Measurements from ENCODE around the gene ARID1B. TPM values are rescaled to one million over a fixed set of nuclear protein-coding genes. Genes with fewer than 3 reads are reported as not detected.

Gene ARID1B
- total and polyA plus RNA-seq, 2 donors (not counting 1 experiment from before 2014, with no cell fraction given): 47.2 to 280 TPM

- H3K4me2 ChIP-seq (replicated peaks; ENCODE audit: low read depth, low read length, poor library complexity, severe bottlenecking): no peak overlapping the region
- peaks cover 60% of the 10 kb centered on the region for H4K20me1 ChIP-seq (ENCODE audit: control insufficient read depth, insufficient read depth, low read length, poor library complexity, severe bottlenecking)
- no peaks in the 10 kb centered on the region for H3K9me3 ChIP-seq (ENCODE audit: control extremely low read depth in 1 of 3, control insufficient read depth in 2 of 3, insufficient read depth in 1 of 3, low read length in 2 of 3)
- DNase-seq: no peak
- no peaks in the 10 kb centered on the region for H3K27me3 ChIP-seq (replicated peaks in 1 of 4; ENCODE audit: control extremely low read depth in 1 of 4, control insufficient read depth in 3 of 4, insufficient read depth in 4 of 4, low read length in 3 of 4)
- H2AFZ ChIP-seq (ENCODE audit: insufficient read depth, low read depth, low read length, poor library complexity, severe bottlenecking): no peak overlapping the region
- no peak overlapping the region for H3K9ac ChIP-seq (ENCODE audit: low read length)
- H3K79me2 ChIP-seq (ENCODE audit: control insufficient read depth, insufficient read depth, low read length): peaks cover 76% of the 10 kb centered on the region
- intact Hi-C loops (cut with micrococcal nuclease): no loop called here
- no peak overlapping the region for H3K27ac ChIP-seq (ENCODE audit: low read length in 2 of 2)
- H3K9me3 Mint-ChIP-seq (ENCODE audit: insufficient read depth): no peaks in the 10 kb centered on the region
- CTCF ChIA-PET: interaction anchor here (1.3 kb wide), 1 partner anchor 43 kb away, joined by 4 read pairs; no protein-coding TSS in a partner anchor
- TF ChIP-seq EZH2 (IDR thresholded peaks at IDR 0.05; ENCODE audit: borderline replicate concordance, insufficient read depth, low read depth, low read length, poor library complexity, severe bottlenecking) (no peak), CTCF (IDR thresholded peaks at IDR 0.05) (no peak)
- H3K4me1 ChIP-seq (ENCODE audit: control insufficient read depth in 2 of 2, insufficient read depth in 2 of 2, low read length in 2 of 2): peaks cover 11 to 16% of the 10 kb centered on the region in 2 donors
- no peak overlapping the region for H3K4me3 Mint-ChIP-seq
- POLR2A ChIA-PET: no interaction called here
- no peaks in the 10 kb centered on the region for H3K27me3 Mint-ChIP-seq
- no CpG with 5 or more reads among the region's 3 CpGs for WGBS (ENCODE audit: insufficient coverage)
- no peak overlapping the region for H3K4me3 ChIP-seq (ENCODE audit: control extremely low read depth in 1 of 5, extremely low read depth in 1 of 5, insufficient read depth in 1 of 5, low read depth in 2 of 5, low read length in 4 of 5)
- H3K36me3 ChIP-seq (replicated peaks in 1 of 2; ENCODE audit: control extremely low read depth in 1 of 2, control insufficient read depth in 1 of 2, extremely low read depth in 1 of 2, insufficient read depth in 2 of 2, low read length in 1 of 2): peaks cover 14 to 47% of the 10 kb centered on the region in 2 experiments
- H3K4me1 Mint-ChIP-seq: peaks cover 25% of the 10 kb centered on the region
- no peak for ATAC-seq (ENCODE audit: low read depth)
- no peak overlapping the region for H3K27ac Mint-ChIP-seq
Measured at GRCh38 chr6:157089258-157089657, 312.1 kb downstream of the ARID1B start.

- intact Hi-C loops (cut with micrococcal nuclease): no loop called here
- CTCF ChIA-PET: interaction anchor here (0.9 to 1.3 kb wide), 2 partner anchors 11 to 44 kb away, joined by 3 to 4 read pairs; no protein-coding TSS in a partner anchor
- 100% methylated on average over 7 of the region's 9 CpGs for WGBS (ENCODE audit: insufficient coverage)
- ATAC-seq (ENCODE audit: low read depth) (no peak), DNase-seq (no peak)
- Mint-ChIP-seq H3K27ac (no peak overlapping the region), H3K4me3 (no peak overlapping the region), H3K4me1 (peaks cover 27% of the 10 kb centered on the region), H3K27me3 (no peaks in the 10 kb centered on the region), H3K9me3 (ENCODE audit: insufficient read depth) (no peaks in the 10 kb centered on the region)
- Histone ChIP-seq H3K4me3 (ENCODE audit: control extremely low read depth in 1 of 5, extremely low read depth in 1 of 5, insufficient read depth in 1 of 5, low read depth in 2 of 5, low read length in 4 of 5) (no peak overlapping the region), H2AFZ (ENCODE audit: insufficient read depth, low read depth, low read length, poor library complexity, severe bottlenecking) (no peak overlapping the region), H3K4me1 (ENCODE audit: control insufficient read depth in 2 of 2, insufficient read depth in 2 of 2, low read length in 2 of 2) (peaks cover 14 to 16% of the 10 kb centered on the region in 2 donors), H3K9ac (ENCODE audit: low read length) (no peak overlapping the region), H3K9me3 (ENCODE audit: control extremely low read depth in 1 of 3, control insufficient read depth in 2 of 3, insufficient read depth in 1 of 3, low read length in 2 of 3) (no peaks in the 10 kb centered on the region), H3K79me2 (ENCODE audit: control insufficient read depth, insufficient read depth, low read length) (peaks cover 76% of the 10 kb centered on the region), H3K27ac (ENCODE audit: low read length in 2 of 2) (no peak overlapping the region), H3K36me3 (replicated peaks in 1 of 2; ENCODE audit: control extremely low read depth in 1 of 2, control insufficient read depth in 1 of 2, extremely low read depth in 1 of 2, insufficient read depth in 2 of 2, low read length in 1 of 2) (peaks cover 14 to 46% of the 10 kb centered on the region in 2 experiments), H3K4me2 (replicated peaks; ENCODE audit: low read depth, low read length, poor library complexity, severe bottlenecking) (no peak overlapping the region), H4K20me1 (ENCODE audit: control insufficient read depth, insufficient read depth, low read length, poor library complexity, severe bottlenecking) (peaks cover 60% of the 10 kb centered on the region), H3K27me3 (replicated peaks in 1 of 4; ENCODE audit: control extremely low read depth in 1 of 4, control insufficient read depth in 3 of 4, insufficient read depth in 4 of 4, low read length in 3 of 4) (no peaks in the 10 kb centered on the region)
- no peak for TF ChIP-seq EZH2 (IDR thresholded peaks at IDR 0.05; ENCODE audit: borderline replicate concordance, insufficient read depth, low read depth, low read length, poor library complexity, severe bottlenecking)
- no peak for TF ChIP-seq CTCF (IDR thresholded peaks at IDR 0.05)
- POLR2A ChIA-PET: no interaction called here
Measured at GRCh38 chr6:157089851-157090250, 312.7 kb downstream of the ARID1B start.
